Measurements from ENCODE around the gene MILR1. TPM values are rescaled to one million over a fixed set of nuclear protein-coding genes. Genes with fewer than 3 reads are reported as not detected.

The MILR1 gene
- total RNA-seq, 1 experiment from 2014 or later: 9.8 TPM

DNA sequence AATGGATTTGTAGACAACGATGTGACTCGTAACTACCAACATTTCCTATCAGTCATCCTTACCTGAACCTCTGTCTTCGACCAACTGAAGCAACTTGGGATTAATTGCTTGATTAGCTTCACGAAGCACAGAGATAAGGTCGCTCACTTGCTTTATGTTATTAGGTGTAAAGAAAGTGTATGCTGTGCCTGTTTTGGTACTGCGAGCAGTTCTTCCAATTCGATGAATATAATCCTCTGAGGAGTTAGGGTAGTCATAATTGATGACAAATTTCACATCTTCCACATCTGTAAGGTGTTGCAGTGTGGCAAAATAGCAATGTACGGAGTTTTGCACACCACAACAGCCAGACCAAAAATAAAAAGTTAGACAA lies 51.6 kb downstream of the MILR1 start:
- POLR2A ChIA-PET: interaction anchor here (0.9 kb wide), 1 partner anchor 82 kb away, joined by 3 read pairs; no protein-coding TSS in a partner anchor
- intact Hi-C loops (cut with micrococcal nuclease): no loop called here
- Mint-ChIP-seq H3K4me3 (ENCODE audit: unreplicated experiment) (peak overlapping the region; percentile 10), H3K27ac (ENCODE audit: low read depth, unreplicated experiment) (no peak overlapping the region), H3K9me3 (ENCODE audit: unreplicated experiment) (no peaks in the 10 kb centered on the region), H3K27me3 (ENCODE audit: insufficient read depth, unreplicated experiment) (no peaks in the 10 kb centered on the region), H3K4me1 (ENCODE audit: insufficient read depth, unreplicated experiment) (peaks cover 55% of the 10 kb centered on the region), H3K36me3 (ENCODE audit: insufficient read depth, unreplicated experiment) (peaks cover 92% of the 10 kb centered on the region)
- no peak for TF ChIP-seq CTCF (IDR thresholded peaks at IDR 0.05; ENCODE audit: unreplicated experiment)
- CTCF ChIA-PET: interaction anchor here (0.6 to 1.8 kb wide), 3 partner anchors 79 to 84 kb away, joined by 4 to 8 read pairs (median 4); no protein-coding TSS in a partner anchor
- no peak for DNase-seq (ENCODE audit: unreplicated experiment)
- BruUV-seq (replicated peaks): no TSS peak

DNA sequence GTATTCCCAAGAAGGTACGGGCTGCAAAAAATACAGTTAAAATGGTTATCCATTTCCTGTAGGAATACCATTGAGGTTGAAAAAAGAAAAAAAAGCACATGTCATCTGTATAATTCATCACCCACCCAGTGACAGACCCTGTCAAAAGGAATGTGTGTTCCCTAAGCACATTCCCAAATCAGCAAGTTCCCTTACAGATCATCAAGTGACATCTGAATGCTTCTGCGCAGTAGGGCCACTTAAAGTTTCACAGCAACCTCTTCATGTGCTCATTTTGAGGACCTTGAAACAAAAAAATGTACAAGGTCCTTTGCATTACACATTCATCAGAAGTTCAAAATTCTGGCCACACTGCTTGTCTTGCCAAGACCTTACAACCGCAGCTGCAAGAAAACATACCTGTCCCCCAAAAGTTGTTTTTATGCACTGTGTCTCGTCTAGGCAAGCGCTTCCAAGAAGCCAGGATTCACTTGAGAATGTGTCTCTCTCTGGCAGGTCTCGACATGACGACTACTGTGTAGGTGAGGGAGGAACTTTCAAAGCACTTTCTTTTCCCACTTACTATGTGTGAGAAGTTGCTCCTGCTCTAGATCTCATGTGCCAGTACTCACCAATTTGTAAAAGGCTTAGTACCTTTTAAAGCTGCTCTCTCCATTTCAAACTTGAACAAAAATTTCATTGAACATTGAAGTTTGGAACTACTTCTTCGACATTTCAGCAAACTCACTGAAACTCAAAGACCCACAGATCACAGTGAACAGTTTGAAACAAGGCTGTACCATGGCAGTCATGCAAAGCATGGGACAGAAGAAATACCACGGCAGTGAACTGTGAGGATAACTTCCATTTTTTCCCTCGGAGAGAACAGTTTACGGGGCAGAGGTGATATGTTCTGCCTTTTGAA lies 52.2 kb downstream of the MILR1 start:
- TF ChIP-seq CTCF (IDR thresholded peaks at IDR 0.05; ENCODE audit: unreplicated experiment): no peak

GRCh38 chr17:64502021-64502420 lies 53.1 kb downstream of the MILR1 start:
- no peak for TF ChIP-seq CTCF (IDR thresholded peaks at IDR 0.05; ENCODE audit: unreplicated experiment)
- H3K4me1 Mint-ChIP-seq (ENCODE audit: insufficient read depth, unreplicated experiment): peaks cover 55% of the 10 kb centered on the region
- H3K9me3 Mint-ChIP-seq (ENCODE audit: unreplicated experiment): no peaks in the 10 kb centered on the region
- no peak for DNase-seq (ENCODE audit: unreplicated experiment)
- H3K27ac Mint-ChIP-seq (ENCODE audit: low read depth, unreplicated experiment): peak overlapping the region; percentile 72
- no peaks in the 10 kb centered on the region for H3K27me3 Mint-ChIP-seq (ENCODE audit: insufficient read depth, unreplicated experiment)
- no TSS peak for BruUV-seq (replicated peaks)
- intact Hi-C loops (cut with micrococcal nuclease): no loop called here
- peak overlapping the region; percentile 99 for H3K4me3 Mint-ChIP-seq (ENCODE audit: unreplicated experiment)
- ChIA-PET POLR2A (interaction anchor here (1.5 to 6.5 kb wide), 2 partner anchors 10 to 153 kb away, joined by 5 to 143 read pairs; partner anchors contain the start of gene SMURF2), CTCF (interaction anchor here (0.9 to 1.7 kb wide), 4 partner anchors 9 to 147 kb away, joined by 3 to 6 read pairs (median 3); no protein-coding TSS in a partner anchor)
- H3K36me3 Mint-ChIP-seq (ENCODE audit: insufficient read depth, unreplicated experiment): peaks cover 99% of the 10 kb centered on the region

More for the DNA sequence above, 52.2 kb downstream of the MILR1 start:
- H3K9me3 Mint-ChIP-seq (ENCODE audit: unreplicated experiment): no peaks in the 10 kb centered on the region
- no TSS peak for BruUV-seq (replicated peaks)
- ChIA-PET CTCF (interaction anchor here (0.9 to 1.8 kb wide), 3 partner anchors 9 to 82 kb away, joined by 3 to 8 read pairs (median 3); no protein-coding TSS in a partner anchor), POLR2A (interaction anchor here (0.9 to 1.5 kb wide), 2 partner anchors 9 to 83 kb away, joined by 3 to 5 read pairs; no protein-coding TSS in a partner anchor)
- intact Hi-C loops (cut with micrococcal nuclease): no loop called here
- H3K4me1 Mint-ChIP-seq (ENCODE audit: insufficient read depth, unreplicated experiment): peaks cover 55% of the 10 kb centered on the region
- no peak for DNase-seq (ENCODE audit: unreplicated experiment)
- peak overlapping the region; percentile 10 for H3K4me3 Mint-ChIP-seq (ENCODE audit: unreplicated experiment)
- H3K27ac Mint-ChIP-seq (ENCODE audit: low read depth, unreplicated experiment): no peak overlapping the region
- no peaks in the 10 kb centered on the region for H3K27me3 Mint-ChIP-seq (ENCODE audit: insufficient read depth, unreplicated experiment)
- peaks cover 99% of the 10 kb centered on the region for H3K36me3 Mint-ChIP-seq (ENCODE audit: insufficient read depth, unreplicated experiment)

DNA sequence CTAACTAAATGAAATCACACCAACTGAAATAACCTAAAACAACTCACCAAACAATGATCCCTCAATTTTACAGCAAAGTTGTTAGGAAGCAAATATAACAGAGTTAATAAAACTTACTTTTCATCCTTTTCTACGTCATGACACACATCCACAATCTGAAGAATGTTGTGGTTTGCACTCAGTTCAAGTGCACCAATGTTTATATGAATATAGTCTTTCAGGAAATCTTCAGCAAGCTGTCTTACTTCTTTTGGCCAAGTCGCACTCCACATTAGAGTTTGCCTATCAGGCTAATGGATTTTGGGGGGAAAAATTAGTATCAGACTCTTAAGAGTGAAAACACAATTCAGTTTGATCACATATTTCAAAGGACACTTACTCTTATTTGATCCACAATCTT lies 53.9 kb downstream of the MILR1 start:
- H3K4me1 Mint-ChIP-seq (ENCODE audit: insufficient read depth, unreplicated experiment): peaks cover 55% of the 10 kb centered on the region
- no peak for DNase-seq (ENCODE audit: unreplicated experiment)
- no TSS peak for BruUV-seq (replicated peaks)
- H3K27me3 Mint-ChIP-seq (ENCODE audit: insufficient read depth, unreplicated experiment): no peaks in the 10 kb centered on the region
- peak overlapping the region; percentile 72 for H3K27ac Mint-ChIP-seq (ENCODE audit: low read depth, unreplicated experiment)
- H3K9me3 Mint-ChIP-seq (ENCODE audit: unreplicated experiment): no peaks in the 10 kb centered on the region
- intact Hi-C loops (cut with micrococcal nuclease): no loop called here
- no peak for TF ChIP-seq CTCF (IDR thresholded peaks at IDR 0.05; ENCODE audit: unreplicated experiment)
- ChIA-PET CTCF (interaction anchor here (1.0 to 1.7 kb wide), 3 partner anchors 10 to 146 kb away, joined by 3 to 6 read pairs (median 3); no protein-coding TSS in a partner anchor), POLR2A (interaction anchor here (0.8 to 6.5 kb wide), 5 partner anchors 11 to 153 kb away, joined by 3 to 143 read pairs (median 5); partner anchors contain the start of gene SMURF2)
- peak overlapping the region; percentile 99 for H3K4me3 Mint-ChIP-seq (ENCODE audit: unreplicated experiment)
- peaks cover 94% of the 10 kb centered on the region for H3K36me3 Mint-ChIP-seq (ENCODE audit: insufficient read depth, unreplicated experiment)
